NCI-H2196 (cell line): ENCODE measurements around the gene ALB.

Source experiments
- DNase-seq: peaks from one replicate; lab custom pipeline; 2025; ENCODE audit not compliant: unreplicated experiment; lab: John Stamatoyannopoulos, UW

ALB gene

DNA sequence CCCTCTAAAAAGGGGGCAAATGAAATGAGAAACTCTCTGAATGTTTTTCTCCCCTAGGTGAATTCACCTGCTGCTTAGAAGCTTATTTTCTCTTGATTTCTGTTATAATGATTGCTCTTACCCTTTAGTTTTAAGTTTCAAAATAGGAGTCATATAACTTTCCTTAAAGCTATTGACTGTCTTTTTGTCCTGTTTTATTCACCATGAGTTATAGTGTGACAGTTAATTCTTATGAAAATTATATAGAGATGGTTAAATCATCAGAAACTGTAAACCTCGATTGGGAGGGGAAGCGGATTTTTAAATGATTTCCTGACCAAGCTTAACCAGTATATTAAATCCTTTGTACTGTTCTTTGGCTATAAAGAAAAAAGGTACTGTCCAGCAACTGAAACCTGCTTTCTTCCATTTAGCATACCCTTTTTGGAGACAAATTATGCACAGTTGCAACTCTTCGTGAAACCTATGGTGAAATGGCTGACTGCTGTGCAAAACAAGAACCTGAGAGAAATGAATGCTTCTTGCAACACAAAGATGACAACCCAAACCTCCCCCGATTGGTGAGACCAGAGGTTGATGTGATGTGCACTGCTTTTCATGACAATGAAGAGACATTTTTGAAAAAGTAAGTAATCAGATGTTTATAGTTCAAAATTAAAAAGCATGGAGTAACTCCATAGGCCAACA is 4.2 kb downstream of the ALB start:
- DNase-seq: no peak

DNA sequence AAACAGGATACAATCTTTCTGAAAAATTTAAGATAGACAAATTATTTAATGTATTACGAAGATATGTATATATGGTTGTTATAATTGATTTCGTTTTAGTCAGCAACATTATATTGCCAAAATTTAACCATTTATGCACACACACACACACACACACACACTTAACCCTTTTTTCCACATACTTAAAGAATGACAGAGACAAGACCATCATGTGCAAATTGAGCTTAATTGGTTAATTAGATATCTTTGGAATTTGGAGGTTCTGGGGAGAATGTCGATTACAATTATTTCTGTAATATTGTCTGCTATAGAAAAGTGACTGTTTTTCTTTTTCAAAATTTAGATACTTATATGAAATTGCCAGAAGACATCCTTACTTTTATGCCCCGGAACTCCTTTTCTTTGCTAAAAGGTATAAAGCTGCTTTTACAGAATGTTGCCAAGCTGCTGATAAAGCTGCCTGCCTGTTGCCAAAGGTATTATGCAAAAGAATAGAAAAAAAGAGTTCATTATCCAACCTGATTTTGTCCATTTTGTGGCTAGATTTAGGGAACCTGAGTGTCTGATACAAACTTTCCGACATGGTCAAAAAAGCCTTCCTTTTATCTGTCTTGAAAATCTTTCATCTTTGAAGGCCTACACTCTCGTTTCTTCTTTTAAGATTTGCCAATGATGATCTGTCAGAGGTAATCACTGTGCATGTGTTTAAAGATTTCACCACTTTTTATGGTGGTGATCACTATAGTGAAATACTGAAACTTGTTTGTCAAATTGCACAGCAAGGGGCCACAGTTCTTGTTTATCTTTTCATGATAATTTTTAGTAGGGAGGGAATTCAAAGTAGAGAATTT is 5.2 kb downstream of the ALB start:
- DNase-seq: no peak

DNA sequence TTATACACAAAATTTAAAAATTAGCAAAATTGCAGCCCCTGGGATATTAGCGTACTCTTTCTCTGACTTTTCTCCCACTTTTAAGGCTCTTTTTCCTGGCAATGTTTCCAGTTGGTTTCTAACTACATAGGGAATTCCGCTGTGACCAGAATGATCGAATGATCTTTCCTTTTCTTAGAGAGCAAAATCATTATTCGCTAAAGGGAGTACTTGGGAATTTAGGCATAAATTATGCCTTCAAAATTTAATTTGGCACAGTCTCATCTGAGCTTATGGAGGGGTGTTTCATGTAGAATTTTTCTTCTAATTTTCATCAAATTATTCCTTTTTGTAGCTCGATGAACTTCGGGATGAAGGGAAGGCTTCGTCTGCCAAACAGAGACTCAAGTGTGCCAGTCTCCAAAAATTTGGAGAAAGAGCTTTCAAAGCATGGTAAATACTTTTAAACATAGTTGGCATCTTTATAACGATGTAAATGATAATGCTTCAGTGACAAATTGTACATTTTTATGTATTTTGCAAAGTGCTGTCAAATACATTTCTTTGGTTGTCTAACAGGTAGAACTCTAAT is 6.0 kb downstream of the ALB start:
- no peak for DNase-seq

DNA sequence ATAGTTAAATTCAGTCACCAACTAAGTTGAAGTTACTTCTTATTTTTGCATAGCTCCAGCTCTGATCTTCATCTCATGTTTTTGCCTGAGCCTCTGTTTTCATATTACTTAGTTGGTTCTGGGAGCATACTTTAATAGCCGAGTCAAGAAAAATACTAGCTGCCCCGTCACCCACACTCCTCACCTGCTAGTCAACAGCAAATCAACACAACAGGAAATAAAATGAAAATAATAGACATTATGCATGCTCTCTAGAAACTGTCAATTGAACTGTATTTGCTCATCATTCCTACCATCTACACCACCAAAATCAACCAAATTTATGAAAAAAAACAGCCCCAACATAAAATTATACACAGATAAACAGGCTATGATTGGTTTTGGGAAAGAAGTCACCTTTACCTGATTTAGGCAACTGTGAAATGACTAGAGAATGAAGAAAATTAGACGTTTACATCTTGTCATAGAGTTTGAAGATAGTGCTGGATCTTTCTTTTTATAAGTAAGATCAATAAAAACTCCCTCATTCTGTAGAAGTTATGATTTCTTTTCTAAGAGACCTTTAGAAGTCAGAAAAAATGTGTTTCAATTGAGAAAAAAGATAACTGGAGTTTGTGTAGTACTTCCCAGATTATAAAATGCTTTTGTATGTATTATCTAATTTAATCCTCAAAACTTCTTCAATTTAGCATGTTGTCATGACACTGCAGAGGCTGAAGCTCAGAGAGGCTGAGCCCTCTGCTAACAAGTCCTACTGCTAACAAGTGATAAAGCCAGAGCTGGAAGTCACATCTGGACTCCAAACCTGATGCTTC is 7.0 kb downstream of the ALB start:
- DNase-seq: no peak

DNA sequence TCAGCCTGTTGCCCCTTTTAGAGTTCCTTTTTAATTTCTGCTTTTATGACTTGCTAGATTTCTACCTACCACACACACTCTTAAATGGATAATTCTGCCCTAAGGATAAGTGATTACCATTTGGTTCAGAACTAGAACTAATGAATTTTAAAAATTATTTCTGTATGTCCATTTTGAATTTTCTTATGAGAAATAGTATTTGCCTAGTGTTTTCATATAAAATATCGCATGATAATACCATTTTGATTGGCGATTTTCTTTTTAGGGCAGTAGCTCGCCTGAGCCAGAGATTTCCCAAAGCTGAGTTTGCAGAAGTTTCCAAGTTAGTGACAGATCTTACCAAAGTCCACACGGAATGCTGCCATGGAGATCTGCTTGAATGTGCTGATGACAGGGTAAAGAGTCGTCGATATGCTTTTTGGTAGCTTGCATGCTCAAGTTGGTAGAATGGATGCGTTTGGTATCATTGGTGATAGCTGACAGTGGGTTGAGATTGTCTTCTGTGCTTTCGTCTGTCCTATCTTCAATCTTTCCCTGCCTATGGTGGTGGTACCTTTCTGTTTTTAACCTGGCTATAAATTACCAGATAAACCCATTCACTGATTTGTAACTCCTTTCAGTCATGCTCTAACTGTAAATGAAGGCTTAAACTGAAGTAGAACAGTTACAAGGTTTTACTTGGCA is 7.8 kb downstream of the ALB start:
- no peak for DNase-seq

DNA sequence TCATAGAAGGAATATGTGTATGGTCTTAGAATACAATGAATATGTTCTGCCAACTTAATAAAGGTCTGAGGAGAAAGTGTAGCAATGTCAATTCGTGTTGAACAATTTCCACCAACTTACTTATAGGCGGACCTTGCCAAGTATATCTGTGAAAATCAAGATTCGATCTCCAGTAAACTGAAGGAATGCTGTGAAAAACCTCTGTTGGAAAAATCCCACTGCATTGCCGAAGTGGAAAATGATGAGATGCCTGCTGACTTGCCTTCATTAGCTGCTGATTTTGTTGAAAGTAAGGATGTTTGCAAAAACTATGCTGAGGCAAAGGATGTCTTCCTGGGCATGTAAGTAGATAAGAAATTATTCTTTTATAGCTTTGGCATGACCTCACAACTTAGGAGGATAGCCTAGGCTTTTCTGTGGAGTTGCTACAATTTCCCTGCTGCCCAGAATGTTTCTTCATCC is 9.2 kb downstream of the ALB start:
- DNase-seq: no peak

DNA sequence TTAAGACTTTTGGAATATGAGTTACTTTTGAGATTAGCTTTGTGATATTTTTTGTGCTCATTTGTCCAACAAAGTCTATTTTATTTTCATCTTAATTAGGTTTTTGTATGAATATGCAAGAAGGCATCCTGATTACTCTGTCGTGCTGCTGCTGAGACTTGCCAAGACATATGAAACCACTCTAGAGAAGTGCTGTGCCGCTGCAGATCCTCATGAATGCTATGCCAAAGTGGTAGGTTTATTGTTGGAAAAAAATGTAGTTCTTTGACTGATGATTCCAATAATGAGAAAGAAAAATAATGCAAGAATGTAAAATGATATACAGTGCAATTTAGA is 10.8 kb downstream of the ALB start:
- no peak for DNase-seq

DNA sequence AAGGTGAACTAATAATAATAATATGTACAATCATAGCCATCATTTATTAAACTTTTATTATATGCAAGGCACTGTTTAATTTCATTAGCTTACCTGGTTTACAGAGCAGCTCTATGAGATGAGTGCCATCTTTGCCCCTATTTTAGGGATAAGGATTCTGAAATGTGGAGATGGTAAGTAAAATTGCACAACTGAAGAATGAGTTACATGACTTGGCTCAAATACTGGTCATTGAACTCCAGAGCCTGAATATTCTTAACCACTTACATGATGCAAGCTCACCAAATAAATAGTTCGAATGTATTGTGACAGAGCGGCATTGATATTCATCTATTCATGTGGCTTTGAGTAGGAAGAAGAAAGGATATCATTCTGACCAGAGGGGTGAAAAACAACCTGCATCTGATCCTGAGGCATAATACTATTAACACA is 11.7 kb downstream of the ALB start:
- DNase-seq: no peak

DNA sequence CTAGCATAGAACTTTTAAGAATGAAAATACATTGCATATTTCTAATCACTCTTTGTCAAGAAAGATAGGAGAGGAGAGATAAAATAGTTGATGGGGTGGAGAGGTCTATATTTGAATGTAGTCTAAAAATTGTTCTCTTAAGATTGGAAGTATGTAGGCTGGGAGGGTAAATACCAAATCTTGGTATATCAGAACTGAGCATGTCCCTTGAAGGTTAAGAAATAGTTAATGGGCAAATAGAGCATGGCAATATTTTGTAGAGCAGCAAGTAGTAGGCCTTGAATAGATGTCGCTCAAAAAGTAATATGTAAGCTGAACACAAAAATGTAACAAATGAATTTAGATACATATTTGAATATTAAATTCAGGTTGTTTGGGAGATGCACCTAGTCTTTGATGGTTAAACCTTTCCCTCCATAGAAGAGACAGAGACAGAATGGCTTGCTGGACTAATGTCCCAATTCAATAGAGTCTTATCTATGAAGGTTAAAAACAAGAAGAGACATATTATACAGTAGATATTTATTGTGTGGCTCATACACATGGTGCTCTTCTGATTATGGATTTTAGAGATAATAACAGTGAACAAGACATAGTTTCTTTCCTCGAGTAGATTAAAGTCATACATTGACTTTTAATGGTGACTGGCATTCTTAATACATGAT is 12.5 kb downstream of the ALB start:
- no peak for DNase-seq

DNA sequence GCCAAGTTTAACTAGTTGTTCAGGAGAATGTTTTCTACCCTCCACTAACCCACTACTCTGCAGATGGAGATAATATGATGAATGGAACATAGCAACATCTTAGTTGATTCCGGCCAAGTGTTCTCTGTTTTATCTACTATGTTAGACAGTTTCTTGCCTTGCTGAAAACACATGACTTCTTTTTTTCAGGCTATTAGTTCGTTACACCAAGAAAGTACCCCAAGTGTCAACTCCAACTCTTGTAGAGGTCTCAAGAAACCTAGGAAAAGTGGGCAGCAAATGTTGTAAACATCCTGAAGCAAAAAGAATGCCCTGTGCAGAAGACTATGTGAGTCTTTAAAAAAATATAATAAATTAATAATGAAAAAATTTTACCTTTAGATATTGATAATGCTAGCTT is 13.3 kb downstream of the ALB start:
- DNase-seq: no peak

DNA sequence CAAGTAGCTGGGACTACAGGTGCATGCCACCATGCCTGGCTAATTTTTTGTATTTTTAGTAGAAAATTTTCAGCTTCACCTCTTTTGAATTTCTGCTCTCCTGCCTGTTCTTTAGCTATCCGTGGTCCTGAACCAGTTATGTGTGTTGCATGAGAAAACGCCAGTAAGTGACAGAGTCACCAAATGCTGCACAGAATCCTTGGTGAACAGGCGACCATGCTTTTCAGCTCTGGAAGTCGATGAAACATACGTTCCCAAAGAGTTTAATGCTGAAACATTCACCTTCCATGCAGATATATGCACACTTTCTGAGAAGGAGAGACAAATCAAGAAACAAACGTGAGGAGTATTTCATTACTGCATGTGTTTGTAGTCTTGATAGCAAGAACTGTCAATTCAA is 13.9 kb downstream of the ALB start:
- DNase-seq: no peak

DNA sequence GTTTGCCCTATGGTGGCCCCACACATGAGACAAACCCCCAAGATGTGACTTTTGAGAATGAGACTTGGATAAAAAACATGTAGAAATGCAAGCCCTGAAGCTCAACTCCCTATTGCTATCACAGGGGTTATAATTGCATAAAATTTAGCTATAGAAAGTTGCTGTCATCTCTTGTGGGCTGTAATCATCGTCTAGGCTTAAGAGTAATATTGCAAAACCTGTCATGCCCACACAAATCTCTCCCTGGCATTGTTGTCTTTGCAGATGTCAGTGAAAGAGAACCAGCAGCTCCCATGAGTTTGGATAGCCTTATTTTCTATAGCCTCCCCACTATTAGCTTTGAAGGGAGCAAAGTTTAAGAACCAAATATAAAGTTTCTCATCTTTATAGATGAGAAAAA is 14.6 kb downstream of the ALB start:
- no peak for DNase-seq

DNA sequence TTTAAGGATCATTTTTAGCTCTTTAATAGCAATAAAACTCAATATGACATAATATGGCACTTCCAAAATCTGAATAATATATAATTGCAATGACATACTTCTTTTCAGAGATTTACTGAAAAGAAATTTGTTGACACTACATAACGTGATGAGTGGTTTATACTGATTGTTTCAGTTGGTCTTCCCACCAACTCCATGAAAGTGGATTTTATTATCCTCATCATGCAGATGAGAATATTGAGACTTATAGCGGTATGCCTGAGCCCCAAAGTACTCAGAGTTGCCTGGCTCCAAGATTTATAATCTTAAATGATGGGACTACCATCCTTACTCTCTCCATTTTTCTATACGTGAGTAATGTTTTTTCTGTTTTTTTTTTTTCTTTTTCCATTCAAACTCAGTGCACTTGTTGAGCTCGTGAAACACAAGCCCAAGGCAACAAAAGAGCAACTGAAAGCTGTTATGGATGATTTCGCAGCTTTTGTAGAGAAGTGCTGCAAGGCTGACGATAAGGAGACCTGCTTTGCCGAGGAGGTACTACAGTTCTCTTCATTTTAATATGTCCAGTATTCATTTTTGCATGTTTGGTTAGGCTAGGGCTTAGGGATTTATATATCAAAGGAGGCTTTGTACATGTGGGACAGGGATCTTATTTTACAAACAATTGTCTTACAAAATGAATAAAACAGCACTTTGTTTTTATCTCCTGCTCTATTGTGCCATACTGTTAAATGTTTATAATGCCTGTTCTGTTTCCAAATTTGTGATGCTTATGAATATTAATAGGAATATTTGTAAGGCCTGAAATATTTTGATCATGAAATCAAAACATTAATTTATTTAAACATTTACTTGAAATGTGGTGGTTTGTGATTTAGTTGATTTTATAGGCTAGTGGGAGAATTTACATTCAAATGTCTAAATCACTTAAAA is 15.3 kb downstream of the ALB start:
- DNase-seq: no peak

DNA sequence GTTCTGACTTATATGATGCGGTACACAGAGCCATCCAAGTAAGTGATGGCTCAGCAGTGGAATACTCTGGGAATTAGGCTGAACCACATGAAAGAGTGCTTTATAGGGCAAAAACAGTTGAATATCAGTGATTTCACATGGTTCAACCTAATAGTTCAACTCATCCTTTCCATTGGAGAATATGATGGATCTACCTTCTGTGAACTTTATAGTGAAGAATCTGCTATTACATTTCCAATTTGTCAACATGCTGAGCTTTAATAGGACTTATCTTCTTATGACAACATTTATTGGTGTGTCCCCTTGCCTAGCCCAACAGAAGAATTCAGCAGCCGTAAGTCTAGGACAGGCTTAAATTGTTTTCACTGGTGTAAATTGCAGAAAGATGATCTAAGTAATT is 16.5 kb downstream of the ALB start:
- no peak for DNase-seq

DNA sequence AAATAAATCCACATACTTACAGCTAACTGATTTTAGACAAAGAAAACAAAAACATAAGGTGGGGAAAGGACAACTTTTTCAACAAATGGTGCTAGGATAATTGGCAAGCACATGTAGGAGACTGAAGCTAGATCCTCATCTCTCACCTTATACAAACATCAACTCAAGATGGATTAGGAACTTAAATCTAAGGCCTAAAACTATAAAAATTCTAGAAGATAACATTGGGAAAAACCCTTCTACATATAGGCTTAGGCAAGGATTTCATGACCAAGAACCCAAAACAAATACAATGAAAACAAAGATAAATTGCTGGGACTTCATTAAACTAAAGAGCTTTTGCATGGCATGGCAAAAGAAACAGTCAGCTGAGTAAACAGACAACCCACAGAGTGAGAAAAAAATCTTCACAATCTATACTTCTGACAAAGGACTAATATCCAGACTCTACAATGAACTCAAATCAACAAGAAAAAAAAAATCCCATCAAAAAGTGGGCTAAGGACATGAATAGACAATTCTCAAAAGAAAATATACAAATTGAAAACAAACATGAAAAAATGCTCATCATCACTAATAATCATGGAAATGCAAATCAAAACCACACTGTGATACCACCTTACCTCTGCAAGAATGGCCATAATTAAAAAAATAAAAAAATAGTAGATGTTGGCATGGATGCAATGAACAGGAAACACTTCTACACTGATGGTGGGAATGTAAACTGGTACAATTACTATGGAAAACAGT is 17.8 kb downstream of the ALB start:
- no peak for DNase-seq

DNA sequence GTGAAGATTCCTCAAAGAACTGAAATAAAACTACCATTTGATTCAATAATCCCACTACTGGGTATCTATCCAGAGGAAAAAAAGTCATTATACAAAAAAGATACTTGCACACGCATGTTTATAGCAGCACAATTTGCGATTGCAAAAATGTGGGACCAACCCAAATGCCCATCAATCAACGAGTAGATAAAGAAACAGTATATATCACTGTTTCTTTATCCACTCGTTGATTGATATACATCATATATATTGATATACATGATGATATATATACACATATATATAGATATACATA is 18.3 kb downstream of the ALB start:
- no peak for DNase-seq

DNA sequence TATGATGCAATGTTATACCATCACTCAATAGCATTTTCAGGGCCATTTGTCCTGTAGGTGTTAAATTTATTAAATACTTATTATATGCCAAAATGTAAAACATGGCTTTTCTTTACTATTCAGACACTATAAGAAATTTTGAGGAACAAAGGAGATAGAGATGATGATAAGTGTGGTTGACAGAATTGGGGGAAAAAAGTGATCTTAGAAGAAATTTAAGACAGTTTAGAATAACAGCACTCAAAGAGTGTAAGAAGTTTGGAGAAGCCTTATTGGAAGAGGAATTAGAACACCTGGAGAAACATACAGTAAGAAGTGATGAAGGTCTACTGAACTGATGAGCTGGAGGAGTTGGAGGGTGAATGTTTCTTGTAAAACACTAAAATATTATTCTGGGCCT is 19.1 kb downstream of the ALB start:
- no peak for DNase-seq

DNA sequence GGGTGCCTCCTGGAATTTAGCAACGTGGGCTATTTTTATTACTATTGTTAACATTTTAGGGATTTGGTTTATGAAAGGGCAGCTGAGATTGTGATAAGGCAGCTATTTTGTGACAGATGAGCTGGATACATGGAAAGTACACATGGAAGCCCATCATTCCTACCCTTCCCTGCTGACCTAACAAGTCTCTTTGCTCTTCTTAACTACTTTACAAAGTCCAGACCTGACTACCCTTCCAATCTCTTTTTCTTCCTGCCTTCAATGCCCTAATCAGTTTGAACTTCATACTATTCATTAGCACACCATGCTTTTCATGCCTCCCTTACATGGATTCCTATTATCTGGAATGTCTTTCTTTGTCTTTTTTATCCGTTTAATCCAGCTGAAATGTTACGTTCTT is 22.6 kb downstream of the ALB start:
- DNase-seq: no peak

DNA sequence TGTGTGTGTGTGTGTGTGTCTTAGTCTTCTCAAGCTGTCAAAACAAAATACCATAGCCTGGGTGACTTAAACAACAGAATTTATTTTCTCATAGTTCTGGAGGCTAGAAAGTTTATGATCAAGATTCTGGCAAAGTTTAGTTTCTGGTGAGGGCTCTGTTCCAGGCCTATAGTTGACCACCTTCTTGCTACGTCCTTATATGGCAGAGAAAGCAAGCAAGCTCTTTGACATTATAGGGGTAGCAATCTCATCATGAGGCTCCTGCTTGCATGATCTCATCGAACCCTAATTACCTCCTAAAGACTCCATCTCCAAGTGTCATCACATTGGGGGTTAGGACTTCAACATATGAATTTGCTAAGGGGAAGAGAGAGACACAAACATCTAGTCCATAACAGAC is 25.0 kb downstream of the ALB start:
- no peak for DNase-seq
